ENCODE data around the gene MAZ.
"Not testable (repeated sequence)": the region's sequence is repeated elsewhere in the genome, so short reads cannot be mapped to it uniquely, and the experiment has no call there.

MAZ gene

GRCh38 chr16:29833219-29833618 lies 26.9 kb downstream of the MAZ start:
- WGBS, result 96% methylated on average over 2 of the region's 4 CpGs
- not testable (repeated sequence) for H3K27ac ChIP-seq (ENCODE audit: low read depth, low read length); H3K4me1 ChIP-seq (ENCODE audit: insufficient read depth, low read length); H3K36me3 ChIP-seq (ENCODE audit: insufficient read depth, low read length); H3K9ac ChIP-seq (ENCODE audit: low read depth, low read length); H3K4me3 ChIP-seq (ENCODE audit: low read length); H3K27me3 ChIP-seq (ENCODE audit: insufficient read depth, low read length); H3K9me3 ChIP-seq (ENCODE audit: insufficient read depth, low read depth, low read length)

- H3K9ac ChIP-seq (ENCODE audit: low read depth, low read length), result no peak overlapping the region
- WGBS, result 90% methylated on average over 5 of the region's 5 CpGs
- H3K9me3 ChIP-seq (ENCODE audit: insufficient read depth, low read depth, low read length), result no peaks in the 10 kb centered on the region
Measured at GRCh38 chr16:29834079-29834478, 27.8 kb downstream of the MAZ start.

GRCh38 chr16:29835926-29836325 lies 29.6 kb downstream of the MAZ start:
- no peak overlapping the region for H3K27ac ChIP-seq (ENCODE audit: low read depth, low read length)
- no peaks in the 10 kb centered on the region for H3K27me3 ChIP-seq (ENCODE audit: insufficient read depth, low read length)
- no peaks in the 10 kb centered on the region for H3K9me3 ChIP-seq (ENCODE audit: insufficient read depth, low read depth, low read length)
- H3K4me3 ChIP-seq (ENCODE audit: low read length), result no peak overlapping the region
- H3K9ac ChIP-seq (ENCODE audit: low read depth, low read length), result no peak overlapping the region
- no peaks in the 10 kb centered on the region for H3K4me1 ChIP-seq (ENCODE audit: insufficient read depth, low read length)
- 88% methylated on average over 7 of the region's 7 CpGs for WGBS
- no peaks in the 10 kb centered on the region for H3K36me3 ChIP-seq (ENCODE audit: insufficient read depth, low read length)

More at GRCh38 chr16:29834079-29834478, 27.8 kb downstream of the MAZ start:
- H3K4me3 ChIP-seq (ENCODE audit: low read length), result no peak overlapping the region
- no peaks in the 10 kb centered on the region for H3K4me1 ChIP-seq (ENCODE audit: insufficient read depth, low read length)
- H3K27me3 ChIP-seq (ENCODE audit: insufficient read depth, low read length), result no peaks in the 10 kb centered on the region
- no peaks in the 10 kb centered on the region for H3K36me3 ChIP-seq (ENCODE audit: insufficient read depth, low read length)
- H3K27ac ChIP-seq (ENCODE audit: low read depth, low read length), result no peak overlapping the region

- Histone ChIP-seq H3K9me3 (ENCODE audit: insufficient read depth, low read depth, low read length) (no peaks in the 10 kb centered on the region), H3K4me1 (ENCODE audit: insufficient read depth, low read length) (no peaks in the 10 kb centered on the region), H3K27ac (ENCODE audit: low read depth, low read length) (no peak overlapping the region), H3K36me3 (ENCODE audit: insufficient read depth, low read length) (no peaks in the 10 kb centered on the region), H3K27me3 (ENCODE audit: insufficient read depth, low read length) (no peaks in the 10 kb centered on the region), H3K9ac (ENCODE audit: low read depth, low read length) (no peak overlapping the region), H3K4me3 (ENCODE audit: low read length) (no peak overlapping the region)
- 89% methylated on average over 15 of the region's 15 CpGs for whole genome bisulfite sequencing
Measured at GRCh38 chr16:29836623-29837022, 30.3 kb downstream of the MAZ start.

- 89% methylated on average over 5 of the region's 5 CpGs for WGBS
- no peak overlapping the region for H3K4me3 ChIP-seq (ENCODE audit: low read length)
- H3K9me3 ChIP-seq (ENCODE audit: insufficient read depth, low read depth, low read length), result no peaks in the 10 kb centered on the region
- H3K27me3 ChIP-seq (ENCODE audit: insufficient read depth, low read length), result no peaks in the 10 kb centered on the region
- H3K9ac ChIP-seq (ENCODE audit: low read depth, low read length), result no peak overlapping the region
- H3K4me1 ChIP-seq (ENCODE audit: insufficient read depth, low read length), result no peaks in the 10 kb centered on the region
- no peak overlapping the region for H3K27ac ChIP-seq (ENCODE audit: low read depth, low read length)
- H3K36me3 ChIP-seq (ENCODE audit: insufficient read depth, low read length), result no peaks in the 10 kb centered on the region
Measured at GRCh38 chr16:29837841-29838240, 31.5 kb downstream of the MAZ start.

GRCh38 chr16:29839822-29840221 lies 33.5 kb downstream of the MAZ start:
- H3K36me3 ChIP-seq (ENCODE audit: insufficient read depth, low read length), result no peaks in the 10 kb centered on the region
- no peaks in the 10 kb centered on the region for H3K4me1 ChIP-seq (ENCODE audit: insufficient read depth, low read length)

GRCh38 chr16:29840240-29840639 lies 33.9 kb downstream of the MAZ start:
- Histone ChIP-seq H3K27me3 (ENCODE audit: insufficient read depth, low read length) (no peaks in the 10 kb centered on the region), H3K9ac (ENCODE audit: low read depth, low read length) (no peak overlapping the region)
- 90% methylated on average over 10 of the region's 10 CpGs for WGBS

More at GRCh38 chr16:29839822-29840221, 33.5 kb downstream of the MAZ start:
- Histone ChIP-seq H3K27ac (ENCODE audit: low read depth, low read length) (no peak overlapping the region), H3K9me3 (ENCODE audit: insufficient read depth, low read depth, low read length) (no peaks in the 10 kb centered on the region), H3K27me3 (ENCODE audit: insufficient read depth, low read length) (no peaks in the 10 kb centered on the region), H3K4me3 (ENCODE audit: low read length) (no peak overlapping the region), H3K9ac (ENCODE audit: low read depth, low read length) (no peak overlapping the region)
- WGBS, result 89% methylated on average over 6 of the region's 6 CpGs

GRCh38 chr16:29841631-29842030 lies 35.3 kb downstream of the MAZ start:
- Histone ChIP-seq H3K27me3 (ENCODE audit: insufficient read depth, low read length) (no peaks in the 10 kb centered on the region), H3K36me3 (ENCODE audit: insufficient read depth, low read length) (no peaks in the 10 kb centered on the region), H3K4me1 (ENCODE audit: insufficient read depth, low read length) (no peaks in the 10 kb centered on the region), H3K27ac (ENCODE audit: low read depth, low read length) (no peak overlapping the region), H3K4me3 (ENCODE audit: low read length) (no peak overlapping the region), H3K9me3 (ENCODE audit: insufficient read depth, low read depth, low read length) (no peaks in the 10 kb centered on the region), H3K9ac (ENCODE audit: low read depth, low read length) (no peak overlapping the region)
- whole genome bisulfite sequencing, result 93% methylated on average over 23 of the region's 23 CpGs

More at GRCh38 chr16:29840240-29840639, 33.9 kb downstream of the MAZ start:
- H3K4me1 ChIP-seq (ENCODE audit: insufficient read depth, low read length), result no peaks in the 10 kb centered on the region
- no peak overlapping the region for H3K27ac ChIP-seq (ENCODE audit: low read depth, low read length)
- no peaks in the 10 kb centered on the region for H3K9me3 ChIP-seq (ENCODE audit: insufficient read depth, low read depth, low read length)
- H3K4me3 ChIP-seq (ENCODE audit: low read length), result no peak overlapping the region
- H3K36me3 ChIP-seq (ENCODE audit: insufficient read depth, low read length), result no peaks in the 10 kb centered on the region

- Histone ChIP-seq H3K9ac (ENCODE audit: low read depth, low read length) (no peak overlapping the region), H3K27me3 (ENCODE audit: insufficient read depth, low read length) (no peaks in the 10 kb centered on the region), H3K9me3 (ENCODE audit: insufficient read depth, low read depth, low read length) (no peaks in the 10 kb centered on the region), H3K36me3 (ENCODE audit: insufficient read depth, low read length) (no peaks in the 10 kb centered on the region), H3K27ac (ENCODE audit: low read depth, low read length) (no peak overlapping the region), H3K4me1 (ENCODE audit: insufficient read depth, low read length) (no peaks in the 10 kb centered on the region), H3K4me3 (ENCODE audit: low read length) (no peak overlapping the region)
- WGBS, result 89% methylated on average over 9 of the region's 9 CpGs
Measured at GRCh38 chr16:29842732-29843346, 36.5 kb downstream of the MAZ start.

- 92% methylated on average over 8 of the region's 8 CpGs for WGBS
- no peaks in the 10 kb centered on the region for H3K4me1 ChIP-seq (ENCODE audit: insufficient read depth, low read length)
- no peak overlapping the region for H3K27ac ChIP-seq (ENCODE audit: low read depth, low read length)
- no peaks in the 10 kb centered on the region for H3K9me3 ChIP-seq (ENCODE audit: insufficient read depth, low read depth, low read length)
- no peaks in the 10 kb centered on the region for H3K27me3 ChIP-seq (ENCODE audit: insufficient read depth, low read length)
- H3K36me3 ChIP-seq (ENCODE audit: insufficient read depth, low read length), result no peaks in the 10 kb centered on the region
- no peak overlapping the region for H3K9ac ChIP-seq (ENCODE audit: low read depth, low read length)
- H3K4me3 ChIP-seq (ENCODE audit: low read length), result no peak overlapping the region
Measured at GRCh38 chr16:29843931-29844330, 37.6 kb downstream of the MAZ start.

- 95% methylated on average over 28 of the region's 28 CpGs for WGBS
- no peak overlapping the region for H3K4me3 ChIP-seq (ENCODE audit: low read length)
Measured at GRCh38 chr16:29844575-29845331, 38.4 kb downstream of the MAZ start.

More at GRCh38 chr16:29844575-29845331, 38.4 kb downstream of the MAZ start:
- Histone ChIP-seq H3K27ac (ENCODE audit: low read depth, low read length) (no peak overlapping the region), H3K9ac (ENCODE audit: low read depth, low read length) (no peak overlapping the region), H3K9me3 (ENCODE audit: insufficient read depth, low read depth, low read length) (no peaks in the 10 kb centered on the region), H3K36me3 (ENCODE audit: insufficient read depth, low read length) (no peaks in the 10 kb centered on the region), H3K4me1 (ENCODE audit: insufficient read depth, low read length) (peaks cover 5% of the 10 kb centered on the region), H3K27me3 (ENCODE audit: insufficient read depth, low read length) (no peaks in the 10 kb centered on the region)
